NCI-H128 (cell line): Measurements from ENCODE around the gene PGGHG.
"Not testable (repeated sequence)": the region's sequence is repeated elsewhere in the genome, so short reads cannot be mapped to it uniquely, and the experiment has no call there.

Source experiments
- DNase-seq: peaks from one replicate; lab custom pipeline; 2025; ENCODE audit not compliant: unreplicated experiment; lab: John Stamatoyannopoulos, UW

Gene PGGHG

GRCh38 chr11:326842-327580, 38.1 kb downstream of the PGGHG start:
- no peak for DNase-seq

GRCh38 chr11:327581-327923, 38.6 kb downstream of the PGGHG start:
- DNase-seq = no peak

DNA sequence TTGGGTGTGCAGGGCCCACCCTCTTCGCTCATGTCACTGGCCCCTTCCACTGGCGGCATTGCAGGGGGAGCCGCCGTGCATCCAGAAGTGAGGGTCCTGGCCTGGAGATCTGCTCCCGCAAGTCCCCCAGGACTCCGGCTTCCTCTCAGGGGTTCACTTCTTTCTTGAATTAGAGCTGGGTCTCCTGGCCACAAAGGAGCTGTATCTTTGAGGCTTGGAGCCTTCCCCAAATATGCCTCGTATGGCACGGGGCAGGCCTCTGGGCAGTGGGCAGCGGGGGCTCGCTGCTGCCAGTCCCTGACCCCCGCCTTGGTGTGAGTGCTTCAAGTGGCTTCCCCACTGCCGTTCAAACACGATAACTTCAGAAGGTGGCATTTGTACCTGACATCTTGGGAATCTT, 39.1 kb downstream of the PGGHG start:
- no peak for DNase-seq

DNA sequence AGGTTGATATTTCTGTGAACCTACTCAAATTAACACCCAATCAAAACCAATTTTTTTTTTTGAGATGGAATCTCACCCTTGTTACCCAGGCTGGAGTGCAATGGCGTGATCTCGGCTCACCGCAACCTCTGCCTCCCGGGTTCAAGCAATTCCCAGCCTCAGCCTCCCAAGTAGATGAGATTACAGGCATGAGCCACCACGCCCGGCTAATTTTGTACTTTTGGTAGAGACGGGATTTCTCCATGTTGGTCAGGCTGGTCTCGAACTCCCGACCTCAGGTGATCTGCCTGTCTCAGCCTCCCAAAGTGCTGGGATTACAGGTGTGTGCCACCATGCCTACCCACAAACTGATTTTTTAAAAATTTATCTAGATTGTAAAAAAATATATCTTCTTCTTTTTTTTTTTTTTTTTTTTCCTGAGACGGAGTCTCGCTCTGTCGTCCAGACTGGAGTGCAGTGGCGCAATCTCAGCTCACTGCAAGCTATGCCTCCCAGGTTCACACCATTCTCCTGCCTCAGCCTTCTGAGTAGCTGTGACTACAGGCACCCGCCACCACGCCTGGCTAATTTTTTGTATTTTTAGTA, 39.7 kb downstream of the PGGHG start:
- not testable (repeated sequence) for DNase-seq

DNA sequence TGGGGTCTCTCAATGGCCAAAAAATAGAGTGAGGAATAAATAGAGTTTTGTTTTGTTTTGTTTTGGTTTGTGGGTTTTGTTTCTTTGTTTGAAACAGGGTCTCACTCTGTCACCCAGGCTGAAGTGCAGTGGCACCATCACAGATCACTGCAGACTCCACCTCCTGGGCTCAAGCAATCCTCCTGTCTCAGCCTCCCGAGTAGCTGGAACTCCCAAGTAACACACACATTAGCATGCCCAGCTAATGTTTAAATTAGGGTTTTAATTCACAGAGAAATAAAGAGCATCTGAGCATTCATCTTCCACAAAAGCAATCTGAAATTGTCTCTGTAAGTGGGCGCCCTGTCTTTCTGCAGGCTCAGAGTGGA, 40.9 kb downstream of the PGGHG start:
- no peak for DNase-seq

DNA sequence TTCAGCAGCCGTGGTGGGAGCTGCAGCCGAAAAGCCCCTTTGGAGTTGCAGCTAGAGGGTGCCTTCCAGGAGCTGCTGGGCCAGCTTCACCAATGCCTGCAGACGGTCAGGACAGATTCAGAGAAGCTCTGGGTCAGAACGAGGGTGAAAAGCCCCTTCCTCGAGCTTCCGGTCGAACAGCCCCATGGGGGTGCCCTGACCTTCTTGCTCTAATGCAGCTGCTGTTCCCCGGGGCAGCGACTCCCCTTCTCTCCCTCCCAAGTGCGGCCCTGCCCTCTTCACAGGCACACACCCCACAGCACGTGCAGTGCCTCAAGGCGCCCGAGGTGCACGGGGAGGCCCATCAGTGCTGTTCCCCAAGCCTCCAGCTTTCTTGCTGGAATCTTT, 41.4 kb downstream of the PGGHG start:
- DNase-seq = no peak

- no peak for DNase-seq
Measured at GRCh38 chr11:330694-331357, 41.9 kb downstream of the PGGHG start.

DNA sequence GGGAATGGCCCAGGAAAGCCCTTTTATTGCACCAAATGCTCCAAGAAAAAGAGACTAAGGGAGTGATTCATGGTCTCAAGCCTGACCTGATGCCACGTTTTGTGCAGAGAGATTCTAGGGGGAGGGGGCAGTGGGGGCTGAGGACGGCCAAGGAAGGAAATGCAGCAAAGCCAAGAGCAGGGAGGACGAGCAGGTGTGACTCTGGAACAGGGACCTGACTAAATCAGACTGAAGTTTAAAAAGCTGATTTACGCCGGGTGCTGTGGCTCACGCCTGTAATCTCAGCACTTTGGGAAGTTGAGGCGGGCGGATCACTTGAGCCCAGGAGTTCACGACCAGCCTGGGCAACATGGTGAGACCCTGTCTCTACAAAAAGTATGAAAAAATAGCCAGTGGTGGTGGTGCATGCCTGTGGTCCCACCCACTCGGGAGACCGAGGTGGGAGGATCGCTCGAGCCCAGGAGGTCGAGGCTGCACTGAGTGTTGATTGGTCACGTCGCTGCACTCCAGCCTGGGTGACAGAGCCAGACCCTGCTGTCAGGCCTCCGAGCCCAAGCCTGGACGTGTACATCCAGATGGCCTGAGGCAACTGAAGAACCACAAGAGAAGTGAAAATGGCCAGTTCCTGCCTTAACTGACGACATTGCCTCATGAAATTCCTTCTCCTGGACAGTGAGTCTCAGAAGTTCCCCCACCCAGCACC, 42.6 kb downstream of the PGGHG start:
- DNase-seq = no peak

GRCh38 chr11:332651-333480, 43.9 kb downstream of the PGGHG start:
- DNase-seq = no peak

DNA sequence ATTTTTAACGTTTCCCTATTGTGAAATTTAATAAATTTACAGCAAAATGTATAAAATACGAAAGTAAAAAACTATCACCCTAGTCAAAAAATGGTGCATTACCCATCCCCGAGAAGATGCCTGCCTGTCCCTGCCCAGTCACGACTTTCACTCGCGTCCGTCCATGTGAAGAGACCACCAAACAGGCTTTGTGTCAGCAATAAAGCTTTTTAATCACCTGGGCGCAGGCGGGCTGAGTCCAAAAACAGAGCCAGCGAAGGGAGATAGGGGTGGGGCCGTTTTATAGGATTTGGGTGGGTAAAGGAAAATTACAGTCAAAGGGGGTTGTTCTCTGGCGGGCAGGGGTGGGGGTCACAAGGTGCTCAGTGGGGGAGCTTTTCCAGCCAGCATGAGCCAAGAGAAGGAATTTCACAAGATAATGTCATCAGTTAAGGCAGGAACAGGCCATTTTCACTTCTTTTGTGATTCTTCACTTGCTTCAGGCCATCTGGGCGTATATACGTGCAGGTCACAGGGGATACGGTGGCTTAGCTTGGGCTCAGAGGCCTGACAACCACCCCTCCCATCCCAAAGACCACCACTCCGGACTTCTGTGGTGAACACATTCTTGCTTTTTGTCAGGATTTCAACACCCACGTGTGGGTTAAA, 44.8 kb downstream of the PGGHG start:
- DNase-seq = not testable (repeated sequence)

DNA sequence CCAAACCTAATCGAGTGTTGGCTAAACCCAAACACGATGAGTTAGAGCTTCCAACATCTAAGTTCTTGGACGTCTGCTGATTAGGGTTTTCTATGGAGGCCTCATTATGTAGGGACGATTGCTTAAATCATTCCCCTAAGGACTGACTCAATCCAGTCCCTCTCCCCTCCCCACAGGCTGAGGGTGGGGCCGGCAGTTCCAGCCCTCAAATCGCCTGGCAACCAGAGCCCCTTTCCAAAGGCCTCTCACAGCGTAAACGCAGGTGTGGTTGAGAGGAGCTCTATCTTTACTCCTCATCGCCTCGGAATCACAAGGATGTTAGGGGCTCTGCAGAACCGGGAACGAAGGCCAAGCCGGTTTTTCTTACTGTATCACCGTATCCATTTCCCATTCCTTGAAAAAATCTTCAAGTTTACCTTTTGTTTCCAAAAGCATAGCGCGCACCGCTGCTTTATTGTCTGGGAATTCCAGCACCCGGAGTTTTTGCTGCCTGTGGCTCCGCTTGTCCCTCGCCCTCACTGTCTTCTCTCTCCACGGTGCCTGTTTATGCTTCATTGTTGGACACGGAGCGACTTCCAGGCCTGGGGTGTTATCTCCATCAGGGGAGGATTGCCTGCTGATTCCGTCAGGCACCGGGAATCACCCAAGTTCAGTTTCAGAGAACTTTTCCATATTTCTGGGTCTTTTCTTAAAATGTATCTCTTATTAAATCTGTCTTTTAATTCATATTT, 45.5 kb downstream of the PGGHG start:
- no peak for DNase-seq

DNA sequence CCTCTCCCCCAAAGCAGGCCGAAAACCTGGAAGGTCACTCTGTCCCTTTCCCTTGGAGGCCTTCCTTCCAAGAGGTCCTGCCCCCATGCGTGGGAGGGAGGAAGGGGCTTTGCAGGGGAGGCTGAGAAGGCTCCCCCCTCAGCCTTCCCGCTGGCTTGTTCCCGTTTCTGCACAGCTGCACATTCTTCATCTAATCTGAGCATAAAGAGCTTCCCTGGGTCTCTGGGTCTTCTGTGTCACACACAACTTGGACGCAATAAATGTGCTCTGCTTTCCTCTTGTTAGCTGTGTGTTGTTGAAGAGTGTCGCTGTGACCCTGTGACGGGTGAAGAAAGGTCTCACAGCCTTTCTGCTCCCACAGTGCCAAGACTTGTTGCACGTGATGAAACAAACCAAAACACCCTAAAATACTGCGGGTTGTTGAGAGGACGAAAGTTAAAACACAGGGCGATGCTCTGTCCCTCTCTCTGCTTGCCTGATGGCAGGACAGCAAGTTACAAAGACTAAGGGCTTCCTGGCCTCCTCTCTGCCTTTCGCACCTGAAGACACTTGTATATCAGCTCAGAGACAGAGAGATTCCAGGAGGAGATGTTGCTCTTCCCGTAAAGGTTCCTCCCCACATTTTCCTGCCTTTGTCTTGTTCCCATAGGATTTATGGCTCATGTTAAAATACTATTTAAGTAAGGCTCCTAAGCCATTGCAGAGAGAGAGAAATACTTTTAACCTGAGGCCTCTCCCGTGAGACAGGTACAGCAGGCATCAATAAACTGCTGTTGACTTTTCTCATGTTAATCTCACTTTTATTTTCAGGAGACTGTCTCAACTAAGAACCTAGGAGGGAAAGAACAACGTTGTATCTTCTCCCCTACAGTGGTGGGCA, 47.1 kb downstream of the PGGHG start:
- DNase-seq = no peak

GRCh38 chr11:336659-337198, 47.8 kb downstream of the PGGHG start:
- no peak for DNase-seq

DNA sequence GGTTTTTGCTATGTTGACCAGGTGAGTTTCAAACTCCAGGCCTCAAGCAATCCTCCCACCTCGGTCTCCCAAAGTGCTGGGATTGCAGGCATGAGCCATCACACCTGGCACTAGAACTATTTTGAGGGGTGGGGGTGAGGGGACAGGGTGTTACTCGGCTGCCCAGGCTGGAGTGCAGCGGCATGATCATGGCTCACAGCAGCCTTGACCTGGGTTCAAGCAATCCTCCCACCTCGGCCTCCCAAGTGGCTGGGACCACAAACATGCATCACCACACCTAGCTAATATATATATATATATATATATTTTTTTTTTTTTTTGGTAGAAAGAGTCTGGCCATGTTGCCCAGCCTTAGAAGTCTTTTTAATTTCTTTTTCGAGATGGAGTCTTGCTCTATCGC, 48.8 kb downstream of the PGGHG start:
- DNase-seq = no peak

DNA sequence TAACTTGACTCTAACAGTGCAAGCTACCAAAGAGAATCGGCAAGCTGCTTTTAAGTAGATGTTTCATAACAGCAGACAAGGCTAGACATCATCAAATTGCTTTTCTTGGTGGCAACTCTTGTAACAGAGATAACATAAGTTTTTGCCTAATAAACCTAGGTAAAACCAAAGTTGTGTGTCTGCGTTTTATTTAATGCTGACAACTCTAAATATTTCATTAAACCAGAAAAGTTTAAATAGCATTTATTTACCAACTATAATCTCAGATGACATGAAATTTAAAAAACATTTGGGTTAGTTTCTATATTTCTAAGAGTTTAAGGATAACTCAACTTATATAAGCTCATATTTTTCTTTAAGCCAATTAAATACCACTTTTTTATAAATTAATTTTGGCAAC, 51.0 kb downstream of the PGGHG start:
- DNase-seq = no peak

- no peak for DNase-seq
Measured at GRCh38 chr11:340539-341512, 51.9 kb downstream of the PGGHG start.

DNA sequence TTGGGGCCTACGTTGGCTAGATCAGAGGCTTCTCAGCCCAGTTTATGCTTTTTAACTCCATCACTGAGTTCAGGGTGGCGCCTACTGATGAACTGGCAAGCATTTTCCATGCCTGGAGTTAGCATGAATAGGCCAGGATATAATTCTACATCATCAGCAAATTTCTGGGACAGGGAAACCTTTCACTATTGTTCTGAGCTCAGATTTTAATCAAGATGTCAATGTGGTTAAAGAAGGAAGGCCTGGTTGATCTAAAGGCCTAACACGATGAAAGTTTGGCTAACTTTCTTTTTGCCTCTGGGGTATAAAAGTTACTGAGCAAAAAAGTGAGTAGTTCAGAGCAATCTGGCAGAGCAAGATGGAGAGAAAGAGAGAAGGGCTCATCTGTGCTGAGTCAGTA, 53.4 kb downstream of the PGGHG start:
- no peak for DNase-seq
